Measurements from ENCODE around the gene RAB35. TPM values are rescaled to one million over a fixed set of nuclear protein-coding genes. Genes with fewer than 3 reads are reported as not detected.

Gene RAB35
- total RNA-seq, 1 donor from 2014 or later, result 26.9 TPM

- DNase-seq (ENCODE audit: low read depth) (no peak), FAIRE-seq (no peak)
- no peak for TF ChIP-seq CTCF (IDR thresholded peaks at IDR 0.05; ENCODE audit: insufficient read depth, low read length, severe bottlenecking)
- Histone ChIP-seq H3K4me3 (ENCODE audit: low read depth, low read length) (no peak overlapping the region), H3K27me3 (ENCODE audit: control insufficient read depth, insufficient read depth, low read length) (no peaks in the 10 kb centered on the region), H3K36me3 (ENCODE audit: control insufficient read depth, insufficient read depth, low read length) (peaks cover 17% of the 10 kb centered on the region)
These were observed 8.5 kb upstream of the RAB35 start for GRCh38 chr12:120125029-120125428.

GRCh38 chr12:120121766-120122293, 5.3 kb upstream of the RAB35 start:
- TF ChIP-seq CTCF (IDR thresholded peaks at IDR 0.05; ENCODE audit: insufficient read depth, low read length, severe bottlenecking), result no peak
- DNase-seq (ENCODE audit: low read depth) (no peak), FAIRE-seq (no peak)
- Histone ChIP-seq H3K4me3 (ENCODE audit: low read depth, low read length) (no peak overlapping the region), H3K36me3 (ENCODE audit: control insufficient read depth, insufficient read depth, low read length) (peaks cover 2% of the 10 kb centered on the region), H3K27me3 (ENCODE audit: control insufficient read depth, insufficient read depth, low read length) (no peaks in the 10 kb centered on the region)

GRCh38 chr12:120121343-120121742, 4.8 kb upstream of the RAB35 start:
- Histone ChIP-seq H3K36me3 (ENCODE audit: control insufficient read depth, insufficient read depth, low read length) (no peaks in the 10 kb centered on the region), H3K4me3 (ENCODE audit: low read depth, low read length) (no peak overlapping the region), H3K27me3 (ENCODE audit: control insufficient read depth, insufficient read depth, low read length) (no peaks in the 10 kb centered on the region)
- no peak for DNase-seq (ENCODE audit: low read depth)
- TF ChIP-seq CTCF (IDR thresholded peaks at IDR 0.05; ENCODE audit: insufficient read depth, low read length, severe bottlenecking), result no peak
- no peak for FAIRE-seq

- peak; percentile 45 for DNase-seq (ENCODE audit: low read depth)
- H3K27me3 ChIP-seq (ENCODE audit: control insufficient read depth, insufficient read depth, low read length), result no peaks in the 10 kb centered on the region
- TF ChIP-seq CTCF (IDR thresholded peaks at IDR 0.05; ENCODE audit: insufficient read depth, low read length, severe bottlenecking), result no peak
- no peak for FAIRE-seq
- H3K36me3 ChIP-seq (ENCODE audit: control insufficient read depth, insufficient read depth, low read length), result no peaks in the 10 kb centered on the region
- no peak overlapping the region for H3K4me3 ChIP-seq (ENCODE audit: low read depth, low read length)
These were observed 2.9 kb upstream of the RAB35 start for GRCh38 chr12:120119271-120119973.

- DNase-seq (ENCODE audit: low read depth) (peak; percentile 74), FAIRE-seq (no peak)
- Histone ChIP-seq H3K27me3 (ENCODE audit: control insufficient read depth, insufficient read depth, low read length) (no peaks in the 10 kb centered on the region), H3K36me3 (ENCODE audit: control insufficient read depth, insufficient read depth, low read length) (peaks cover 2% of the 10 kb centered on the region), H3K4me3 (ENCODE audit: low read depth, low read length) (peak overlapping the region; percentile 92)
- TF ChIP-seq CTCF (IDR thresholded peaks at IDR 0.05; ENCODE audit: insufficient read depth, low read length, severe bottlenecking), result no peak
These were observed 1.9 kb upstream of the RAB35 start for GRCh38 chr12:120118321-120119061.

Measured in bronchial epithelial cell (primary cell).